NCI-H1436 (cell line): ENCODE measurements around the gene MFAP5.
A peak's percentile ranks its signal among the peaks of the same experiment; 100 is the strongest.

Source experiments
- DNase-seq: peaks from one replicate; lab custom pipeline; 2025; lab: John Stamatoyannopoulos, UW

MFAP5 gene, protein sequence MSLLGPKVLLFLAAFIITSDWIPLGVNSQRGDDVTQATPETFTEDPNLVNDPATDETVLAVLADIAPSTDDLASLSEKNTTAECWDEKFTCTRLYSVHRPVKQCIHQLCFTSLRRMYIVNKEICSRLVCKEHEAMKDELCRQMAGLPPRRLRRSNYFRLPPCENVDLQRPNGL

DNA sequence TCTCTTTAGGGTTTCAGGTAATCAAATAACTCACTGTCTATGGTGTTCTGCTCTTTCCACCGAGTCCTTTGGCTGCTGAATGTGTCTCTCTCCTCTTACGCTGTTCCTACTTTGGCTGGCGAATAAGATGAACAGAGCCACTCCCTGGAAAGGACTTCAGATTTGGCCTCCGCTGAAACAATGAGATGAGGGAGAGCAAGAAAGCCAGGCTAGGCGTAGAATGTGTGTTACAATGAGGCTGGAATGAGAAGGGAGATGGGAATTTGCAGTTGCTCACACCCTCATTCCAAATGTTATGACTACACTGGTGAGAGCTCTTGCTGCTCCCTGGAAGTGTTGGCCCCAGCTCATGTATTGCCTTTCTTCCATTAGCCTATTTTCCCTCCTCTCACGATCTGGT is at the start of gene MFAP5:
Gene MFAP5 (minus strand): TSS at position 234 of the 400 bp plus-strand sequence. CDS start 722 bp downstream, outside the sequence.
- no peak for DNase-seq

GRCh38 chr12:8709124-8709830 is 46.7 kb upstream of the MFAP5 start:
- no peak for DNase-seq

GRCh38 chr12:8702159-8702558 is 39.5 kb upstream of the MFAP5 start:
- no peak for DNase-seq

DNA sequence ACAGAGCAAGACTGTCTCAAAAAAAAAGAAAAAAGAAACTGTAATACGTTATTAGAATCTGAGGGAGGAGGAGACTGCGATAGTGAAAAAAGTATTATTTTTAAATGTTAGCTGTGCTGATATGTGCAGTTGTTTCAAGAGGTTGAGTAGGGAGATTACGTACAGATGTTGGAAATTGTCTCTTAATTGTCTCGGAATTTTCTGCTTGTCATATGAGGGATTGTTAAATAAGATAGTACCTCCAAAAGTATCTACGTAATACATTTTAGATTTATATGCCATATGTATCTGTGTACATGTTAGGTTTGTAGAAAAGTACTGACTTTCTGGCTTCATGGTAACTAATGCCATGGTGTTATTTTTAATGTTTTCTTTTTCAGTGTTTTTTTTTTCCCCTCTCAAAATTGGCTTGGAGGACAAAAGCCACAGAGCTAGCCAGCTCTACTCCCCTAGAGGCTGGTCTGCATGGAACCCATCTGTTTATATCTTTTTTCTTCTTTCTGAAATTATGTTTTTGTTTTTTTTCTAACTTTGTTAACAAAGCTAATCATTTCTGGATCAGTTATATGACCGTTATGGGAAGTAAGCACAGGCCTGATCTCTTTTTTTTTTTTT is 38.5 kb upstream of the MFAP5 start:
- DNase-seq: no peak

DNA sequence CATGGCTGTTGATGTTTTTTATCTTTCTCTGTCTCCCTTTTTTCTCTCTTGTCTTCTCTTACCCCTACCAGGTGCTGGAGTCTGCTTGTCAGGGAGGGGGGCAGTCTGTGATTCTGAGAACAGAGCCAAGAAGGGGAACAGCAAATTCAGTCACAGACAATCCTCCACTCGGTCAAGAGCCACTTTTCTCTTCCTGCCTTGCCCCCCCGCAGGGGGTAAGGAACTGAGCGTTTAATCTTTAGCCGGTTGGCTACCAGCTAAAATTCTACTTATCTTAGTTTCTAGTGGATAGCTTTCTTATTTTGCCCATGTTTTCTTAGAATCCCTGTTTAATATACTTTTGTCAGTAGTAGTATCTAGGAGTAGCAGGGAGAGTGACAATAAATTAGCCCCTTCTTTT is 37.1 kb upstream of the MFAP5 start:
- no peak for DNase-seq

DNA sequence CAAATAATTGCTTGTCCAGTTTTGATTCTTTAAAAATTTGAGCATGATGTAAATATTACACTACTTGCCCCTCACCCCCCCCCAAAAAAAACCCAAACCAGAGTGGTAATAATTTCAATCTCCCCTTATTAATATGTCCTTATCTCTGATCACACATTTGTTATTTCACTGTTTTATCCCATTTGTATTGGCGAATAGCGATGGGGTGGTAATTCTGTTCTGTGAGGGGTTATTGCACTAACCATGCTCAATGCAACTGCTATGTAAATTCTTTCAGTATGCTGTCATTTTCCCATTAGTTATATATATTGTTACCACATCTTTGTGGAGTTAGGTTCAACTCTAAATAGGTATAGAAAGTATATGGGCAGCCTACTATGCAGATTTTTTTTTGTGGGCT is 36.3 kb upstream of the MFAP5 start:
- no peak for DNase-seq

DNA sequence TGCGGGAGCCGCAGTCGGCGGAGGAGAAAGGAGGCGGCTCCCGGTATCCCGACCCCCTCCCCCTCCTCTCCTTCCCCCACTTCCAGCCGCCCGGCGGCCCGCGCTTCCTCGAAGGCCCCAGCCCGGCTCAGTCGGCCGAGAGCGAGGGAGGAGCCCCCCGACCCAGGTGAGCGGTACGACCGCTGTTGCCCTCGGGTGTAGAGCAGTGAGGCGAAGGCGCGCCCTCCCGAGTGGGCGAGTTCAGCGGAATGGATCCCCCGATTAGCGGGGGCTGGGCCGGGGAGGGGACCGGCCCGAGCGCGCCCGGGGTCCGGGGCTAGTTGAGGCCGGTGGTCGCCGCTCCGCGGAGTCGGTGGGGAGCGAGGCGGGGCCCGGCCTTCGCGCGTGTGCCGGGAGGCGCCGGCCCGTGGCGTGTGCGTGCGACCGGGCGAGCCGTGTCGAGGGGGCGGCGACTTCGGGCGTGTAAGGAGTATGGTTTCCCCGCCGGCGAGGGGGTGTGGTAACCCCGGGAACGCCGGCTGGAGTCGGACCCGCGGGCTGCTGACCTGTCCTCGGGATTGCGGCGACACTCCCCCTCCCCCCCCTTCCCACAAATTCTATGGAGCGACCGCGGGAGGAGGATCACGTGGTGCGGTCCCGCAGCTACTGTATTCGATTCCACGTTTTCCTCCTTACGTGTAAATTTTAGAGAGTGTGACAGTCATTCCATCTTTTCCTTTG is 35.7 kb upstream of the MFAP5 start:
- DNase-seq: no peak

DNA sequence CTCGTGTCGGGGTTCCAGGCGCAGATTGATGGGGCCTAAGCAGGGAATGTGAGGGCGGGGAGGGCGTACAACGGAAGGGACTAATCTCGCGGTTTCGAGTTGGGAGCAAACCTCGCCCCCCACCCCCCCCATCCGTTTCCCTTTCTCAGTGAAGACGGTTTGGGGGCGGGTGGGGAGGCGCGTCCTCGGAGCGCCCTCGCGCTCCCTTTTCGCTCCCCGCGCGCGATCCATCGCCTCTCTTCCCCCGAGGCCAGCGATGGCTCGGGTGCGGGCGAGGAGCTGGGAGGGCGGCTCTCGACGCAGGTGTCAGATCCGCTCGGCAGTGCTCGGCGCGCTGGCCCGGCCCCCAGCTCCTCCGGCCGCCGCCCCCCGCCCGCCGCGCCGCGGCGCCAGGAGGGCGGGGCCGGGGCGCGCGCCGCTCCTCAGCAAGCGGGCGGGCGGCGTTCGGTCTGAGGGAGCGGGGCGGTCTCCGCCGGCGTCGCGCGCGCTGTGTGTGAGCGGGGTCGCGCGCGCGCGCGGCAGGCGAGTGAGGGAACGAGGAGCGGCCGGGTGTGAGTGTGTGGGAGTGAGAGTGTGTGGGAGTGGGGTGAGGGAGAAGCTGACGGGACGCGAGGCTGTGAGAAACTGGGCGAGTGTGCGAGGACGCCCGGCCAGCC is 35.0 kb upstream of the MFAP5 start, which contains the start of gene RIMKLB:
Gene RIMKLB (plus strand): TSS at position 516 of the 656 bp plus-strand sequence. CDS start 15,876 bp downstream, outside the sequence.
- DNase-seq: peak; percentile 78

- DNase-seq: peak; percentile 18
These were observed 34.5 kb upstream of the MFAP5 start for GRCh38 chr12:8697120-8697475.

- no peak for DNase-seq
These were observed 33.9 kb upstream of the MFAP5 start for GRCh38 chr12:8696442-8697090.

- DNase-seq: no peak
These were observed 32.5 kb upstream of the MFAP5 start for GRCh38 chr12:8695116-8695515.

- DNase-seq: peak; percentile 42
These were observed 29.9 kb upstream of the MFAP5 start for GRCh38 chr12:8692573-8692972.

- no peak for DNase-seq
These were observed 27.1 kb upstream of the MFAP5 start for GRCh38 chr12:8689681-8690080.

DNA sequence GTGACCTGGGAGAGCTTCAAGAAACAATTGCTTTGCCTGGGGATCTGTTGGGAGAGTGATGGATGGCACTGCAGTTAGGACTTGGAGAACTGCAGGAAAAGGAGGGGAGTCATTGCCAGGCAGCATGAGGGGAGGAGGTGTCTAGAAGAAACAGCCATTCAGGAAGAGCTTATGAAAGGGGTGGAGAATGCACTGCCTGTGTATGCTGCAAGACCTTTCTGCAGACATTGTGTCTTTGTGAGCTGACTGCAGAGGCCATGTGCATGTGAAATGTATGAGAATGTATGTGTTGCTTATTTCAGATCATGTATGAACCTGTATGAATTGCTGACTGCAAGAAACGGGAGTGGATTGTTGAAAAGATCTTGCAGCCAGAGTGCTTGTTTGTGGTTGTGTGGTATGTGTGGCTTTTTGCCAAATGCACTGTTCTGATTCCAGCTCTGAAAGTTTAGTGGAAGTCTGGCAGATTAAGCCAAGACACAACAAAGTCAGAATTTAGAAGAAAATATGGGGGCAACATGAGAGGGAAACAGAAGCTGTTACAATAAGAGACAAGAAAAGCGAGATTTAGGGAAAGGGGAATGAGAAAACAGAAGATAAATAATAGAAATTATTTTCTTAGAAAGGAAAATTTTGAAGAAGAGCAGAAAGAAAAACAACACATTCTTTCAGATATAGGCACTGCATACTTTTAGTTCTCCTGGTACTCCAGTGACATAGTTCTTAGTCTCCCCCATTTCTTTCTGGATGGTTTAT is 25.4 kb upstream of the MFAP5 start:
- peak; percentile 39 for DNase-seq

DNA sequence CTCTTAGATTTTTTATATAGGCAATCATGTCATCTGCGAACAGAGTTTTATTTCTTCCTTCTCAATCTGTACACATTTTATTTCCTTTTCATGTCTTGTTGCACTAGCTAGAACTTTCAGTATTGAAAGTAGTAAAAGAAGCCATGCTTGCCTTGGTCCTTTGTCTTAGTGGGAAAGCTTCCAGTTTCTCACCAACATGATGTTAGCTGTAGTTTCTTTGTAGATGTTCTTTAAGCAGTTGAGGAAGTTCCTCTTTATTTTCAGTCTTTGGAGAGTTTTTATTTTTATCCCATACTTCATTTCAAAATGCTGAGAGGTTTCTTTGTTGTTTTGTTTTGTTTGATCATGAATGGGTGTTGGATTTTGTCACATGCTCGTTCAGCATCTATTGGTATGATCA is 22.4 kb upstream of the MFAP5 start:
- DNase-seq: no peak

DNA sequence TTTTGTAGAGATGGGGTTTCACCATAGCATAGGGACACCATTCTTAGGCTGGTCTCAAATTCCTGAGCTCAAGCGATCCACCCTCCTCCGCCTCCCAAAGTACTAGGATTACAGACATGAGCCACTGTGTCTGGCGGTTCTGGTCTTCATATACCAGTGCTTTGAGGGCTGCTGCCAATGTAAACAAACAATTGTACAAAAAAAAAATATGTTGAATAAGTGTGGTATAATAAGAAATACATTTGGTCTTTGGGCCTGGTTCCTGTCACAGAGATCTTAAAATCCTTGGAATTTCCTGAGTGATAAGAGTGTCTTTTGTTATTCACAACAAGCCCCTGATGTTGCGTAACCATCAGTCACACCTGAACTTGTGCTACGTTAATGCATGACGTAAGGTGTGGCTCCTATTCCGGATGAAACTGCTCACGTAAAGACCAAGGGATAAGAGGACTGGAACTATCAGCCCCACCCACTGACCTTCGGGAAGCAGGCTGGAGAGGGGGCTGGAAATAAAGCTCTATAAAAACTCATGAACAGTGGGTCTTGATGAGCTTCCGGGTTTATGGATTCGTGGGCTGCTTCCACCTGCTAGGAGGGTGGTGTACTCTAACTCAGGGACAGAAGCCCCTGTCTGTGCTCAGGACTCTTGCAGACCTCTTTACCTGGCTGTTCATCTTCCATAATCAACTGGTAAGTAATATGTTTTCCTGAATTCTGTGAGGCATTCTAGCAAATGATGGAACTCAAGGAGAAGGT is 18.7 kb upstream of the MFAP5 start:
- DNase-seq: no peak

DNA sequence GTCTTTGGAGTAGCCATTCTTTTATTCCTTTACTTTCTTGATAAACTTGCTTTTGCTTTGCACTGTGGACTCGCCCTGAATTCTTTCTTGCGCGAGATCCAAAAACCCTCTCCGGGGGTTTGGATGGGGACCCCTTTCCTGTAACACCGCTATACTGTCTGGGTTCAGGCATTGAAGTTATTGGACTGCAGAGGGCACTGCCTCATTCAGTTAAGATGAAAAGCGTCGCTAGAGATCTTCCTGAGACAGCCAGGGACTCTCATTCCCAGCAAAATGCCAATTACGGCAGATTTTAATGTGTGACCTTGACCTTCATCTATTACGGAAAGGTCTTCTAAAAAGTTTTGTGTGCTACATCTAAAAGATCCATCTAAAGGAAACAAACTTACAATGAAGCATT is 17.9 kb upstream of the MFAP5 start:
- no peak for DNase-seq

GRCh38 chr12:8678661-8679111 is 16.1 kb upstream of the MFAP5 start:
- no peak for DNase-seq

DNA sequence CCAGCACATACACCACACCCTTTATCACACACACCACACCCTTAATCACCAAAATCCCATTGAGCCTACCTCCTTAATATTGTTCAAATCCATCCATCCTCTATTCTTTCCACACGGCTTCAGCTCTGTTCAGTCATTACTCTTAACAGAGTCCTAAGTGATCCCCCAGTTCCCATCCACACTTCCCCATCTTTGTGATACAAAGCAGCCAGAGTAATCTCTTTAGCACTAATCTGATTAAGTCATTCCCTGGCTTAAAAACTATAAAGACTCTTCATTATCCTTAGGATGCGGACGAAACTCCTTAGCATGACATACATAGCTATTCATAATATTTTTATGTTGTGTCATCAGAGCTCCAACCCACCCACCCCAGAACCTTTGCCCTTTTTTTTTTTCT is 14.7 kb upstream of the MFAP5 start:
- DNase-seq: no peak

DNA sequence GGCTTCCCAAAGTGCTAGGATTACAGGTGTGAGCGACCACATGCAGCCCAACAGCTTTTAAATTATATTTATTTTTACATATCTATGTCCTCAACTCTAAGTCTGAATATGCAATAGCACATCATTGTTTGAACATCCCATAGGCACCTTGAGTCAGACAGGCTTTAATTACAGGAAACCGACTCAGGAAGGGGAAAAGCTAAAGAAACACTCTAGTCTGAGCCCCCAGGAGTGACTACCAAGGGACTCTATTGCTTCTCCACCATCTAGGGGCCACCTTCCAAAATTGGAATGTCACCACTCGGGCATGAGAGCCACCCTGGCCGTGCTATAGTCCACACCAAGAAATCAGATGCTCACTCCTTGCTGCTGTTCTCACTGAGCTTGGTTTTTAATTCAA is 14.0 kb upstream of the MFAP5 start:
- no peak for DNase-seq
